Lower leg skin (tissue), 3 donors: ENCODE data around the gene KRTAP10-5.

Experiments used
- CTCF ChIP-seq, 3 donors: fragments of 450-650 bp; IDR thresholded peaks; one replicate each; pipeline ENCODE4 v1.5.1; 2016; ENCODE audit warnings: antibody characterized with exemption in 3 of 3, mild to moderate bottlenecking in 3 of 3, moderate library complexity in 2 of 3
- POLR2A ChIP-seq, 2 donors: fragments of 450-650 bp; IDR thresholded peaks; one replicate each; pipeline ENCODE4 v1.6.1; 2016 to 2017; ENCODE audit warnings: antibody characterized with exemption in 2 of 2, mild to moderate bottlenecking in 1 of 2, moderate library complexity in 1 of 2

GRCh38 chr21:44534688-44535087, 45.7 kb downstream of the KRTAP10-5 start:
- no peak for TF ChIP-seq CTCF (IDR thresholded peaks at IDR 0.05)
- no peak for TF ChIP-seq POLR2A (IDR thresholded peaks at IDR 0.05)
